GM18502 (cell line): Measurements from ENCODE around the gene DSP.

Experiments used
- ATAC-seq: cut with Tn5 transposase; IDR thresholded peaks from one replicate; pipeline ENCODE4 v1.9.1; 2021; ENCODE audit warnings: mild to moderate bottlenecking; ENCODE audit not compliant: unreplicated experiment, poor library complexity

The DSP gene

DNA sequence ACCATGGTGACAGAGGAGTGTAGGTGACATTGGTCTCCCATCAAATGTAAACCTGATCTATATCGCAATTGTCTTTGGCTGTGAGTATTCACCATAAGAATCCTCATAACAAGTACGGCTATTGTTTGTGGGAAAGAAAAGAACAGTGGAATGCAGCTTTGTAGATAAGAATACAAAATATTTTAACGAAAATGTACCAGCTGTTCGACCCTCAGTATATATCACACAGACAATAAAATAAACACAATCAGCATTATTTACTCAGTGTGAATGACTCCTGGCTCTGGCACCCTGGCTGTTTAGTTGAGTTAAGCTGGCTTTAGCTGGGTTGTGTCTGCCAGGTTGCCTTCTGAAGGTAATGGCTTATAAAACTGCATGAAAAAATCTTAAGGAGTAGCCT lies 91.9 kb downstream of the DSP start:
- ATAC-seq = no peak

- no peak for ATAC-seq
Measured at GRCh38 chr6:7636151-7636550, 94.7 kb downstream of the DSP start.
